Lower leg skin (tissue), 4 donors: ENCODE measurements around the gene ZNF384. TPM values are rescaled to one million over a fixed set of nuclear protein-coding genes. Genes with fewer than 3 reads are reported as not detected.
A peak's percentile ranks its signal among the peaks of the same experiment; 100 is the strongest.

Experiments
- DNase-seq, 2 donors: peaks; one replicate each; pipeline ENCODE4 v3.0.0-alpha.2; 2019; ENCODE audit warnings: low spot score in 2 of 2
- H3K4me3 ChIP-seq: fragments of 200-600 bp; sonication (generic); 2 replicates; pipeline ENCODE4 v1.5.1; 2017; ENCODE audit warnings: mild to moderate bottlenecking, low read depth; ENCODE audit not compliant: poor library complexity, severe bottlenecking
- CTCF ChIP-seq, 3 donors: fragments of 450-650 bp; IDR thresholded peaks; one replicate each; pipeline ENCODE4 v1.5.1; 2016; ENCODE audit warnings: antibody characterized with exemption in 3 of 3, mild to moderate bottlenecking in 3 of 3, moderate library complexity in 2 of 3
- POLR2A ChIP-seq, 2 donors: fragments of 450-650 bp; IDR thresholded peaks; one replicate each; pipeline ENCODE4 v1.6.1; 2016 to 2017; ENCODE audit warnings: antibody characterized with exemption in 2 of 2, mild to moderate bottlenecking in 1 of 2, moderate library complexity in 1 of 2
- WGBS, 2 donors: methylation state at CpG; one replicate each; pipeline ENCODE4 v1.1.5; 2018; 5-methylcytosine and 5-hydroxymethylcytosine counted together
- intact Hi-C: fragments of 100-400 bp; cut with DNase I; formaldehyde crosslinking; loops from one replicate; pipeline ENCODE4 v1.15.0; 2023; ENCODE audit warnings: low total_unique reads
- total RNA-seq, 4 donors: library from RNA; depleted of rRNA; stranded (reverse); fragments of >200 nt; gene quantifications; one replicate each; pipeline ENCODE4 v1.1.0, GENCODE V29; 2016

ZNF384 gene
- total RNA-seq, 4 donors from 2014 or later: 22.7 to 79.9 (median 33.7) TPM

DNA sequence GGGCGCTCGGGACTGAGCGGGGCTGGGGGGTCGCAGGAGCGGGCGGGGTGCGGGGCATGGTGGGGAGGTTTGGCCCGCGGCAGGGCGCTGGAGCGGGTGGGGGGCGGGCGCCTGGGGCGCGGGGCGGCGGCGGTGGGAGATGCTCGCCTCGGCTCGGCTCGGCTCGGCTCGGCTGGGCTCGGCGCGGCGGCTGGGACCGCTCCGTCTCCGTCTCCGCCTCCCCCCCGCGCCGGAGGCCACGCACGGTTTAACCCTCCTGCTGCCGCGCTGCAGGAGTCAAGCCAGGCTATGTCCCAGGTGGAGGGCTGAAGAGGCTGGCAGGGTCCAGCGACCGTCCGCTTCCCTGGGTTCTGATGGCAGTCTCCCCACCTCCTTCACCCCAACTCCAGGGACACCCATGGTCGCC, 11.5 kb upstream of the ZNF384 start, which contains the start of gene PIANP:
PIANP (minus strand) TSS at position 170 of the 406 bp plus-strand sequence. CDS start 2,754 bp downstream, outside the sequence.
- TF ChIP-seq POLR2A (IDR thresholded peaks at IDR 0.05): no peak
- no peak for TF ChIP-seq CTCF (IDR thresholded peaks at IDR 0.05)
- intact Hi-C loops: no loop called here
- DNase-seq: peak in 1 of 2 donors; percentile 89
- WGBS, 2 donors: 0% methylated on average over 1 to 4 of the region's 43 CpGs
- peak within 1 kb of the TSS; percentile 10 for H3K4me3 ChIP-seq

GRCh38 chr12:6699989-6700645, 10.9 kb upstream of the ZNF384 start:
- DNase-seq: no peak
- intact Hi-C loops: no loop called here
- 1% methylated on average over 44 to 55 of the region's 65 CpGs for WGBS, 2 donors
- peak overlapping the region; percentile 10 for H3K4me3 ChIP-seq
- TF ChIP-seq POLR2A (IDR thresholded peaks at IDR 0.05) (no peak), CTCF (IDR thresholded peaks at IDR 0.05) (no peak)

- intact Hi-C loops: no loop called here
- TF ChIP-seq CTCF (IDR thresholded peaks at IDR 0.05): no peak
- TF ChIP-seq POLR2A (IDR thresholded peaks at IDR 0.05): no peak
- DNase-seq: no peak
- no peak overlapping the region for H3K4me3 ChIP-seq
- 20 to 24% methylated on average over 16 of the region's 16 CpGs for WGBS, 2 donors
These were observed 10.2 kb upstream of the ZNF384 start for GRCh38 chr12:6699259-6699988.

DNA sequence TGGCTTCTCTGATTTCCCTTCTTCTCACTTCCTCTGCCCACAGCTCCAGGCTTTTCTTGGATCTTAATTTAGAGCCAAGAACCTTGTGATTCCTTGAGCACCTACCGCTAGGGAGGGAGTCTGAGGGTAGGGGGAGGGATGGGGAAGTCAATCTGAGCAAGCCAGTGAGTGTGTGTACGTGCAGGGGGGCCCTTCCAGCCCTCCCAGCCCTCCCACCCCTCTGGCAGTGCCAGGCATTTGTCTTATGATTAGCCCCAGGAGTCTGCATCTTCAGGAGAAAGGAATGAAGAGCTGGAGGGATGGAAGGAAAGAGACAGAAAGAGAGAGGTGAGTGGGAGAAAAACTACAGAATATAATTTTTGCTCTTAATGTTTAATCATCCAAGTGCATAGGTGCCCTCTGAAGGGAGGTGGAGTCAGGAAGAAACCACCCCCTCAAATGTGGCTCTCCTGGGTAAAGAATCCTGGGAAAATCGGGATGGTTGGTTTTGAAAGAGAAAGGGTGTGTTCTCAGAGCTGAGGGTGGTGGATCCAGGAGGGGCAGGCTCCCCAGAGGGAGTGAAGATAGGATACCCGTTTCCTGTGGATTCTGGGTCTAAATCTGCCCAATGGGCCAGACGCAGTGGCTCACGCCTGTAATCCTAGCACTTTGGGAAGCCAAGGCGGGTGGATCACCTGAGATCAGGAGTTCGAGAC, 9.3 kb upstream of the ZNF384 start:
- TF ChIP-seq CTCF (IDR thresholded peaks at IDR 0.05): no peak
- no peak for TF ChIP-seq POLR2A (IDR thresholded peaks at IDR 0.05)
- WGBS, 2 donors: 50 to 52% methylated on average over 8 of the region's 8 CpGs
- no peak for DNase-seq
- H3K4me3 ChIP-seq: no peak overlapping the region
- intact Hi-C loops: no loop called here

- intact Hi-C loops: no loop called here
- no peak for DNase-seq
- no peak for TF ChIP-seq POLR2A (IDR thresholded peaks at IDR 0.05)
- TF ChIP-seq CTCF (IDR thresholded peaks at IDR 0.05): no peak
- WGBS, 2 donors: 66 to 72% methylated on average over 17 of the region's 17 CpGs
- H3K4me3 ChIP-seq: no peak overlapping the region
These were observed 8.6 kb upstream of the ZNF384 start for GRCh38 chr12:6697584-6698351.
